ENCODE data around the gene PHF19. TPM values are rescaled to one million over a fixed set of nuclear protein-coding genes. Genes with fewer than 3 reads are reported as not detected.

Gene PHF19
- polyA plus RNA-seq, 1 donor (not counting 4 experiments of a cell fraction or from before 2014, with no cell fraction given), result 11.7 TPM

GRCh38 chr9:120854596-120855327 is 22.2 kb downstream of the PHF19 start:
- TF ChIP-seq EZH2 (IDR thresholded peaks at IDR 0.05; ENCODE audit: low read length), result no peak
- no peak for TF ChIP-seq CTCF (optimal IDR thresholded peaks at IDR 0.05 in 1 of 3, IDR thresholded peaks at IDR 0.05 in 1 of 3, conservative IDR thresholded peaks at IDR 0.05 in 1 of 3; ENCODE audit: extremely low read depth in 1 of 3, insufficient read depth in 2 of 3, low read length in 3 of 3)
- H3K36me3 ChIP-seq (ENCODE audit: control insufficient read depth in 2 of 2, extremely low read depth in 1 of 2, insufficient read depth in 2 of 2, low read length in 2 of 2), result peaks cover 2 to 17% of the 10 kb centered on the region in 2 experiments
- DNase-seq (ENCODE audit: low read depth, low spot score), result no peak

GRCh38 chr9:120853198-120853597 is 23.8 kb downstream of the PHF19 start:
- FAIRE-seq (no peak), DNase-seq (ENCODE audit: low read depth, low spot score) (no peak)
- H3K9ac ChIP-seq (ENCODE audit: control insufficient read depth, extremely low read depth, insufficient read depth, low read length), result no peak overlapping the region
- peaks cover 2 to 7% of the 10 kb centered on the region in 2 experiments for H3K36me3 ChIP-seq (ENCODE audit: control insufficient read depth in 2 of 2, extremely low read depth in 1 of 2, insufficient read depth in 2 of 2, low read length in 2 of 2)
- H3K27me3 ChIP-seq (ENCODE audit: control insufficient read depth, extremely low read depth, insufficient read depth, low read length), result no peaks in the 10 kb centered on the region
- H3K27ac ChIP-seq (ENCODE audit: control insufficient read depth, insufficient read depth, low read length), result no peak overlapping the region
- TF ChIP-seq CTCF (optimal IDR thresholded peaks at IDR 0.05 in 1 of 3, IDR thresholded peaks at IDR 0.05 in 1 of 3, conservative IDR thresholded peaks at IDR 0.05 in 1 of 3; ENCODE audit: extremely low read depth in 1 of 3, insufficient read depth in 2 of 3, low read length in 3 of 3) (no peak), EZH2 (IDR thresholded peaks at IDR 0.05; ENCODE audit: low read length) (no peak)
- no peaks in the 10 kb centered on the region for H3K4me1 ChIP-seq (ENCODE audit: control insufficient read depth, extremely low read depth, insufficient read depth, low read length)
- no peak overlapping the region for H3K4me3 ChIP-seq (ENCODE audit: control insufficient read depth in 2 of 3, extremely low read depth in 1 of 3, insufficient read depth in 2 of 3, low read depth in 1 of 3, low read length in 3 of 3)
- no peaks in the 10 kb centered on the region for H3K9me3 ChIP-seq (ENCODE audit: control insufficient read depth, low read depth, low read length)
- H3K79me2 ChIP-seq (ENCODE audit: control insufficient read depth, insufficient read depth, low read length), result no peaks in the 10 kb centered on the region
- no peak overlapping the region for H3K4me2 ChIP-seq (ENCODE audit: control insufficient read depth, extremely low read depth, insufficient read depth, low read depth, low read length)
- no peak overlapping the region for H2AFZ ChIP-seq (ENCODE audit: control insufficient read depth, low read length)
- dilution Hi-C loops (cut with MboI; ENCODE audit: extremely low pct_ligation_motif_present, low sequenced_read_pairs), result no loop called here
- H3K9me1 ChIP-seq (ENCODE audit: control insufficient read depth, extremely low read depth, insufficient read depth, low read length), result no peaks in the 10 kb centered on the region
- no peaks in the 10 kb centered on the region for H4K20me1 ChIP-seq (ENCODE audit: control insufficient read depth, extremely low read depth, insufficient read depth, low read length)

More at GRCh38 chr9:120854596-120855327, 22.2 kb downstream of the PHF19 start:
- dilution Hi-C loops (cut with MboI; ENCODE audit: extremely low pct_ligation_motif_present, low sequenced_read_pairs), result no loop called here
- H3K9me3 ChIP-seq (ENCODE audit: control insufficient read depth, low read depth, low read length), result no peaks in the 10 kb centered on the region
- no peak overlapping the region for H3K27ac ChIP-seq (ENCODE audit: control insufficient read depth, insufficient read depth, low read length)
- no peak overlapping the region for H3K9ac ChIP-seq (ENCODE audit: control insufficient read depth, extremely low read depth, insufficient read depth, low read length)
- H2AFZ ChIP-seq (ENCODE audit: control insufficient read depth, low read length), result no peak overlapping the region
- FAIRE-seq, result no peak
- no peaks in the 10 kb centered on the region for H3K4me1 ChIP-seq (ENCODE audit: control insufficient read depth, extremely low read depth, insufficient read depth, low read length)
- no peak overlapping the region for H3K4me3 ChIP-seq (ENCODE audit: control insufficient read depth in 2 of 3, extremely low read depth in 1 of 3, insufficient read depth in 2 of 3, low read depth in 1 of 3, low read length in 3 of 3)
- H3K79me2 ChIP-seq (ENCODE audit: control insufficient read depth, insufficient read depth, low read length), result no peaks in the 10 kb centered on the region
- H3K4me2 ChIP-seq (ENCODE audit: control insufficient read depth, extremely low read depth, insufficient read depth, low read depth, low read length), result no peak overlapping the region
- H3K9me1 ChIP-seq (ENCODE audit: control insufficient read depth, extremely low read depth, insufficient read depth, low read length), result no peaks in the 10 kb centered on the region
- H4K20me1 ChIP-seq (ENCODE audit: control insufficient read depth, extremely low read depth, insufficient read depth, low read length), result no peaks in the 10 kb centered on the region
- H3K27me3 ChIP-seq (ENCODE audit: control insufficient read depth, extremely low read depth, insufficient read depth, low read length), result no peaks in the 10 kb centered on the region
